H1 (cell line): ENCODE measurements around the gene MMP7. TPM values are rescaled to one million over a fixed set of nuclear protein-coding genes. Genes with fewer than 3 reads are reported as not detected.

ENCODE experiments used
- CTCF ChIA-PET: fragments of 300-600 bp; sonication (Branson Sonifier 250); formaldehyde crosslinking; loops from one replicate; lab custom pipeline; 2021; ENCODE audit not compliant: partially characterized antibody; lab: Charles Lee
- POLR2A ChIA-PET: fragments of 300-600 bp; sonication (Branson Sonifier 250); formaldehyde crosslinking; loops from one replicate; lab custom pipeline; 2021; ENCODE audit warnings: inconsistent platforms; ENCODE audit not compliant: partially characterized antibody; lab: Charles Lee
- DNase-seq, 2 experiments: peaks; one replicate each; pipeline versions ENCODE4 v3.0.0 to v3.0.0-alpha.2; 2010 to 2022; ENCODE audit warnings: low spot score in 2 of 2, low read depth in 1 of 2, mixed read lengths in 1 of 2
- FAIRE-seq: peaks from 2 replicates; lab custom pipeline; 2011; peaks lifted over from hg19 to GRCh38; lab: Jason Lieb, UNC
- H2AFZ ChIP-seq: 2 replicates; pipeline ENCODE4 v1.8.1; 2012; ENCODE audit warnings: low read length, inconsistent platforms
- H2AK5ac ChIP-seq: 2 replicates; pipeline ENCODE4 v1.6.1; 2013; ENCODE audit warnings: low read depth, low read length
- H2BK120ac ChIP-seq: replicated peaks from 2 replicates; pipeline ENCODE3; 2013; ENCODE audit warnings: low read depth, low read length, inconsistent platforms
- H2BK12ac ChIP-seq: 2 replicates; pipeline ENCODE4 v1.6.1; 2013; ENCODE audit warnings: low read depth, low read length
- H2BK15ac ChIP-seq: 2 replicates; pipeline ENCODE4 v1.6.1; 2013; ENCODE audit warnings: low read length
- H2BK20ac ChIP-seq: 2 replicates; pipeline ENCODE4 v1.6.1; 2013; ENCODE audit warnings: low read length
- H2BK5ac ChIP-seq: 2 replicates; pipeline ENCODE4 v1.6.1; 2013; ENCODE audit warnings: low read depth, low read length
- H3K14ac ChIP-seq: 2 replicates; pipeline ENCODE4 v1.6.1; 2013; ENCODE audit warnings: inconsistent platforms; ENCODE audit not compliant: insufficient read length
- H3K18ac ChIP-seq: 2 replicates; pipeline ENCODE4 v1.6.1; 2013; ENCODE audit warnings: low read length; ENCODE audit errors: extremely low read depth
- H3K23ac ChIP-seq: 2 replicates; pipeline ENCODE4 v1.6.1; 2013; ENCODE audit warnings: inconsistent platforms; ENCODE audit not compliant: insufficient read length
- H3K23me2 ChIP-seq: 2 replicates; pipeline ENCODE4 v1.6.1; 2013; ENCODE audit warnings: low read depth, low read length
- H3K27ac ChIP-seq: 2 replicates; pipeline ENCODE4 v1.6.1; 2011; ENCODE audit warnings: low read depth, low read length, inconsistent platforms
- H3K27me3 ChIP-seq, 4 experiments: replicated peaks in 1 of 4; 1 replicate in 1 of 4; 2 replicates in 3 of 4; pipeline versions ENCODE4 v1.6.1 to v1.8.1; 2011 to 2013; ENCODE audit warnings: low read length in 3 of 4, mild to moderate bottlenecking in 3 of 4, inconsistent platforms in 2 of 4, mixed read lengths in 2 of 4, moderate library complexity in 1 of 4; ENCODE audit not compliant: control insufficient read depth in 3 of 4, insufficient read depth in 3 of 4; ENCODE audit errors: extremely low read depth in 1 of 4
- H3K36me3 ChIP-seq, 4 experiments: 2 replicates each; pipeline versions ENCODE4 v1.6.1 to v1.8.1; 2011 to 2013; ENCODE audit warnings: mild to moderate bottlenecking in 4 of 4, low read length in 3 of 4, moderate library complexity in 2 of 4, control low read depth in 1 of 4, inconsistent platforms in 1 of 4; ENCODE audit not compliant: insufficient read depth in 4 of 4, control insufficient read depth in 2 of 4
- H3K4ac ChIP-seq: replicated peaks from 2 replicates; pipeline ENCODE3; 2013; ENCODE audit warnings: low read length, low read depth, mixed read lengths, inconsistent platforms; ENCODE audit not compliant: insufficient read length
- H3K4me1 ChIP-seq, 4 experiments: replicated peaks in 1 of 4; 1 replicate in 1 of 4; 2 replicates in 3 of 4; pipeline versions ENCODE4 v1.6.1 to v1.8.1; 2011 to 2013; ENCODE audit warnings: low read length in 3 of 4, inconsistent platforms in 2 of 4, mixed read lengths in 1 of 4; ENCODE audit not compliant: insufficient read depth in 4 of 4, control insufficient read depth in 3 of 4
- H3K4me2 ChIP-seq, 2 experiments: 2 replicates each; pipeline versions ENCODE4 v1.6.1 to v1.8.1; 2011 to 2013; ENCODE audit warnings: low read depth in 2 of 2, low read length in 2 of 2, control low read depth in 1 of 2, inconsistent platforms in 1 of 2, mild to moderate bottlenecking in 1 of 2; ENCODE audit not compliant: insufficient read depth in 1 of 2
- H3K4me3 ChIP-seq, 4 experiments: fragments of 200-600, 300-600 bp in 1 of 4; sonication (generic), shearing (Covaris generic), sonication (Bioruptor Twin) in 1 of 4; 2 replicates each; pipeline versions ENCODE4 v1.5.1 to v1.8.1; 2011 to 2016; ENCODE audit warnings: low read length in 4 of 4, low read depth in 3 of 4, control low read depth in 2 of 4, inconsistent platforms in 2 of 4, mild to moderate bottlenecking in 2 of 4, mixed read lengths in 1 of 4, moderate library complexity in 1 of 4; ENCODE audit not compliant: insufficient read depth in 2 of 4; ENCODE audit errors: extremely low read depth in 1 of 4
- H3K56ac ChIP-seq: replicated peaks from 2 replicates; pipeline ENCODE3; 2013; ENCODE audit warnings: low read depth, mild to moderate bottlenecking, mixed read lengths, low read length, inconsistent platforms; ENCODE audit not compliant: insufficient read length
- H3K79me1 ChIP-seq: 2 replicates; pipeline ENCODE4 v1.6.1; 2013; ENCODE audit warnings: low read depth, low read length, control low read depth
- H3K79me2 ChIP-seq, 2 experiments: 2 replicates each; pipeline versions ENCODE4 v1.6.1 to v1.8.1; 2012 to 2013; ENCODE audit warnings: low read length in 2 of 2, mild to moderate bottlenecking in 2 of 2, inconsistent platforms in 1 of 2; ENCODE audit not compliant: insufficient read depth in 2 of 2, control insufficient read depth in 1 of 2
- H3K9ac ChIP-seq, 4 experiments: replicated peaks in 1 of 4; 1 replicate in 1 of 4; 2 replicates in 3 of 4; pipeline versions ENCODE4 v1.6.1 to v1.8.1; 2011 to 2013; ENCODE audit warnings: low read depth in 3 of 4, low read length in 3 of 4, control low read depth in 2 of 4, mild to moderate bottlenecking in 2 of 4, moderate library complexity in 2 of 4, inconsistent platforms in 1 of 4; ENCODE audit errors: extremely low read depth in 1 of 4
- H3K9me3 ChIP-seq, 2 experiments: 2 replicates each; pipeline versions ENCODE4 v1.6.1 to v1.8.1; 2012 to 2013; ENCODE audit warnings: mild to moderate bottlenecking in 2 of 2, moderate library complexity in 2 of 2, control low read depth in 1 of 2, inconsistent platforms in 1 of 2, low read depth in 1 of 2, low read length in 1 of 2, mixed read lengths in 1 of 2; ENCODE audit not compliant: insufficient read depth in 2 of 2
- H4K20me1 ChIP-seq, 2 experiments: replicated peaks in 1 of 2; 2 replicates each; pipeline versions ENCODE3 to v1.8.1; 2011 to 2013; ENCODE audit warnings: inconsistent platforms in 2 of 2, low read length in 2 of 2, mild to moderate bottlenecking in 1 of 2; ENCODE audit not compliant: insufficient read depth in 2 of 2, control insufficient read depth in 1 of 2
- H4K5ac ChIP-seq: 2 replicates; pipeline ENCODE4 v1.6.1; 2013; ENCODE audit warnings: low read length, low read depth, mixed read lengths, inconsistent platforms; ENCODE audit not compliant: insufficient read length
- H4K8ac ChIP-seq: 2 replicates; pipeline ENCODE4 v1.8.0; 2013; ENCODE audit warnings: mild to moderate bottlenecking, moderate library complexity, low read length, inconsistent platforms; ENCODE audit not compliant: insufficient read depth; ENCODE audit errors: extremely low read depth
- H4K91ac ChIP-seq: replicated peaks from 2 replicates; pipeline ENCODE3; 2013; ENCODE audit warnings: low read length, mixed read lengths, inconsistent platforms; ENCODE audit not compliant: insufficient read length
- ASH2L ChIP-seq: fragments of 200-600, 300-600 bp; sonication (generic); IDR thresholded peaks from one replicate; pipeline ENCODE4 v1.7.1; 2017; ENCODE audit warnings: low read length
- ATF2 ChIP-seq: IDR thresholded peaks from 2 replicates; pipeline ENCODE4 v1.6.1; 2012; ENCODE audit warnings: low read length, inconsistent platforms
- ATF3 ChIP-seq: IDR thresholded peaks from 2 replicates; pipeline ENCODE4 v1.6.1; 2011; ENCODE audit warnings: low read depth, mild to moderate bottlenecking, low read length; ENCODE audit not compliant: insufficient read depth
- CBX5 ChIP-seq: fragments of 300-800, 300-1000 bp; sonication (generic); IDR thresholded peaks from 2 replicates; pipeline ENCODE4 v1.7.1; 2016; ENCODE audit warnings: antibody characterized with exemption, low read length, low read depth
- CHD2 ChIP-seq: IDR thresholded peaks from 2 replicates; pipeline ENCODE4 v1.6.1; 2012; ENCODE audit warnings: low read length, improper control_type of control experiment
- CREB1 ChIP-seq: IDR thresholded peaks from 2 replicates; pipeline ENCODE4 v1.6.1; 2012; ENCODE audit warnings: inconsistent platforms
- E2F6 ChIP-seq: IDR thresholded peaks from 2 replicates; pipeline ENCODE4 v1.6.1; 2012; ENCODE audit warnings: inconsistent platforms
- JUND ChIP-seq: IDR thresholded peaks from 2 replicates; pipeline ENCODE4 v1.6.1; 2011; ENCODE audit warnings: mild to moderate bottlenecking, improper control_type of control experiment, low read length
- MAX ChIP-seq: IDR thresholded peaks from 2 replicates; pipeline ENCODE4 v1.6.1; 2012; ENCODE audit warnings: inconsistent platforms
- POLR2AphosphoS5 ChIP-seq: IDR thresholded peaks from 2 replicates; pipeline ENCODE4 v1.6.1; 2011; ENCODE audit warnings: low read depth, low read length
- SIX5 ChIP-seq: IDR thresholded peaks from 2 replicates; pipeline ENCODE4 v1.6.1; 2011; ENCODE audit warnings: mild to moderate bottlenecking, low read depth, low read length
- TEAD4 ChIP-seq: IDR thresholded peaks from 2 replicates; pipeline ENCODE4 v1.6.1; 2012; ENCODE audit warnings: low read depth, low read length, inconsistent platforms, mixed read lengths
- WGBS, 2 experiments: shearing (Covaris generic) in 1 of 2; methylation state at CpG; one replicate each; pipeline versions ENCODE4 v1.1.6 to v1.1.7; 2013 to 2015; ENCODE audit warnings: low lambda C conversion rate in 2 of 2, mixed read lengths in 2 of 2, inconsistent platforms in 1 of 2, low coverage in 1 of 2, missing lambda C conversion rate in 1 of 2; ENCODE audit not compliant: insufficient replicate concordance in 2 of 2, insufficient coverage in 1 of 2, insufficient read length in 1 of 2; ENCODE audit errors: extremely low coverage in 1 of 2, missing lambda C conversion rate in 1 of 2; 5-methylcytosine and 5-hydroxymethylcytosine counted together
- polyA plus RNA-seq, 7 experiments: library from polyadenylated mRNA; depleted of rRNA in 3 of 7; stranded (reverse) in 5 of 7; unstranded in 2 of 7; fragments of >200 nt in 5 of 7; fragments of 200-250 nt in 2 of 7; gene quantifications; 1 replicate in 5 of 7; 2 replicates in 1 of 7; 4 replicates in 1 of 7; pipeline versions ENCODE4 v1.2.1 to v1.2.3, GENCODE V29; 2011 to 2013; ENCODE audit warnings: missing spikeins in 2 of 7, mixed read lengths in 2 of 7
- total RNA-seq: library from RNA; stranded (reverse); fragmentation: NEBNext Ultra II Directional; extraction: Animal tissue kit (Norgen Biotek cat#: 25700); gene quantifications from 2 replicates; pipeline ENCODE4 v1.2.1, GENCODE V29; 2021

MMP7 gene
- total and polyA plus RNA-seq, 2 of the 8 experiments (the other 6 are each of a cell fraction or from before 2014, with no cell fraction given) = not detected

GRCh38 chr11:102476812-102477211, 53.7 kb downstream of the MMP7 start:
- H2BK12ac ChIP-seq = no peak overlapping the region
- H3K14ac ChIP-seq = no peak overlapping the region
- H3K9ac ChIP-seq = no peak overlapping the region
- H2AK5ac ChIP-seq = no peak overlapping the region
- H3K27me3 ChIP-seq = no peaks in the 10 kb centered on the region
- H2AFZ ChIP-seq = peak overlapping the region; percentile 69; the same call in 1 of the 2 replicates
- H3K4ac ChIP-seq = no peak overlapping the region
- no peaks in the 10 kb centered on the region for H3K9me3 ChIP-seq
- H3K27ac ChIP-seq = no peak overlapping the region
- no peaks in the 10 kb centered on the region for H3K79me1 ChIP-seq
- H4K8ac ChIP-seq = no peak overlapping the region
- H4K20me1 ChIP-seq = no peaks in the 10 kb centered on the region
- no peak overlapping the region for H3K4me3 ChIP-seq
- H2BK15ac ChIP-seq = no peak overlapping the region
- H3K36me3 ChIP-seq = no peaks in the 10 kb centered on the region
- H2BK120ac ChIP-seq = no peak overlapping the region
- H3K23me2 ChIP-seq = no peaks in the 10 kb centered on the region
- no peak overlapping the region for H3K56ac ChIP-seq
- no peak overlapping the region for H3K23ac ChIP-seq
- no peaks in the 10 kb centered on the region for H3K79me2 ChIP-seq
- H3K4me2 ChIP-seq = no peak overlapping the region
- no peak overlapping the region for H3K18ac ChIP-seq
- 60% methylated on average over 1 of the region's 1 CpG; no CpG with 5 or more reads in 1 of the 2 experiments for WGBS, 2 experiments
- DNase-seq (no peak), FAIRE-seq (no peak)
- CTCF ChIA-PET = interaction anchor here (0.6 to 1.4 kb wide), 6 partner anchors 15 to 531 kb away, joined by 3 read pairs; no protein-coding TSS in a partner anchor
- no peak overlapping the region for H2BK5ac ChIP-seq
- no peak overlapping the region for H2BK20ac ChIP-seq
- no peak overlapping the region for H4K5ac ChIP-seq
- POLR2A ChIA-PET = no interaction called here
- no peak overlapping the region for H4K91ac ChIP-seq
- H3K4me1 ChIP-seq = peaks cover 0 to 5% (median 0%) of the 10 kb centered on the region in 4 experiments; a peak in 1 of 7 replicates
- TF ChIP-seq SIX5 (no peak), ATF3 (no peak), POLR2AphosphoS5 (no peak), TEAD4 (no peak), CREB1 (no peak), MAX (no peak), ATF2 (no peak), ASH2L (no peak), JUND (no peak), E2F6 (no peak), CHD2 (no peak), CBX5 (no peak)
